SU-DHL-6 (cell line): ENCODE results near the gene DSTN.

Experiments
- H2AFZ ChIP-seq: fragments of 200-600 bp; sonication (generic); 2 replicates; pipeline ENCODE4 v1.6.1; 2014; ENCODE audit warnings: low read depth, mild to moderate bottlenecking, moderate library complexity, mixed read lengths, antibody characterized with exemption, low read length; ENCODE audit not compliant: severe bottlenecking
- H3F3A ChIP-seq: fragments of 200-600 bp; shearing (Covaris generic); 2 replicates; pipeline ENCODE4 v1.6.0; 2016; ENCODE audit warnings: antibody characterized with exemption, mild to moderate bottlenecking; ENCODE audit not compliant: insufficient read depth
- H3K27ac ChIP-seq: fragments of 200-600 bp; sonication (generic); 2 replicates; pipeline ENCODE4 v1.5.1; 2016; ENCODE audit warnings: low read depth, mild to moderate bottlenecking, low read length, moderate library complexity, mixed read lengths
- H3K27me3 ChIP-seq: fragments of 200-600 bp; sonication (generic), shearing (Covaris generic); 2 replicates; pipeline ENCODE4 v1.6.0; 2014; ENCODE audit warnings: mild to moderate bottlenecking, low read length
- H3K36me3 ChIP-seq: fragments of 200-600 bp; sonication (generic); 2 replicates; pipeline ENCODE4 v1.6.1; 2014; ENCODE audit warnings: mild to moderate bottlenecking, low read length, mixed read lengths
- H3K4me2 ChIP-seq: fragments of 300-600, 200-600 bp; shearing (Covaris generic), sonication (generic); 2 replicates; pipeline ENCODE4 v1.6.0; 2014; ENCODE audit warnings: low read length, low read depth, mild to moderate bottlenecking; ENCODE audit not compliant: poor library complexity, severe bottlenecking
- H3K4me3 ChIP-seq: fragments of 200-600 bp; sonication (generic); 2 replicates; pipeline ENCODE4 v1.5.1; 2014; ENCODE audit warnings: antibody characterized with exemption, low read length, mild to moderate bottlenecking, mixed read lengths; ENCODE audit not compliant: insufficient read depth, poor library complexity, severe bottlenecking
- H3K79me2 ChIP-seq: fragments of 200-600 bp; sonication (generic); 2 replicates; pipeline ENCODE4 v1.6.1; 2014; ENCODE audit warnings: mild to moderate bottlenecking, low read length, moderate library complexity; ENCODE audit not compliant: insufficient read depth
- H3K9ac ChIP-seq: fragments of 200-600 bp; sonication (generic); 2 replicates; pipeline ENCODE4 v1.7.0; 2014; ENCODE audit warnings: mild to moderate bottlenecking, low read length
- H3K9me2 ChIP-seq: fragments of 200-600 bp; sonication (generic); replicated peaks from 2 replicates; pipeline ENCODE4 v1.6.1; 2014; ENCODE audit warnings: low read length; ENCODE audit not compliant: insufficient read depth
- H3K9me3 ChIP-seq: fragments of 200-600 bp; sonication (generic); 2 replicates; pipeline ENCODE4 v1.6.1; 2014; ENCODE audit warnings: low read length, mixed read lengths; ENCODE audit not compliant: insufficient read depth
- H4K20me1 ChIP-seq: fragments of 200-600 bp; sonication (generic); 2 replicates; pipeline ENCODE4 v1.6.1; 2014; ENCODE audit warnings: low read depth, mild to moderate bottlenecking, antibody characterized with exemption, low read length, moderate library complexity, mixed read lengths
- EZH2phosphoT487 ChIP-seq: fragments of 200-600 bp; sonication (generic), shearing (Covaris generic); conservative IDR thresholded peaks from 2 replicates; pipeline ENCODE4 v1.6.1; 2018; ENCODE audit warnings: mild to moderate bottlenecking, antibody characterized with exemption, low read length, moderate library complexity, mixed read lengths
- TF ChIP-seq, protein P1 (sequence below): fragments of 200-600 bp; sonication (generic); IDR thresholded peaks from one replicate; pipeline ENCODE4 v1.5.1; 2017; ENCODE audit warnings: antibody characterized with exemption, mild to moderate bottlenecking, low read length, moderate library complexity; ENCODE audit not compliant: insufficient read depth, poor library complexity, severe bottlenecking

Gene DSTN

GRCh38 chr20:17655286-17655651 is 85.4 kb downstream of the DSTN start:
- Histone ChIP-seq H3K27me3 (no peaks in the 10 kb centered on the region), H3K79me2 (no peaks in the 10 kb centered on the region), H3K4me2 (no peak overlapping the region), H3K36me3 (no peaks in the 10 kb centered on the region), H3F3A (no peaks in the 10 kb centered on the region), H3K4me3 (no peak overlapping the region), H2AFZ (no peak overlapping the region), H3K9me3 (no peaks in the 10 kb centered on the region), H4K20me1 (no peaks in the 10 kb centered on the region), H3K9ac (no peak overlapping the region), H3K9me2 (no peaks in the 10 kb centered on the region), H3K27ac (no peak overlapping the region)
- TF ChIP-seq EZH2phosphoT487 = no peak
- TF ChIP-seq, protein P1, sequence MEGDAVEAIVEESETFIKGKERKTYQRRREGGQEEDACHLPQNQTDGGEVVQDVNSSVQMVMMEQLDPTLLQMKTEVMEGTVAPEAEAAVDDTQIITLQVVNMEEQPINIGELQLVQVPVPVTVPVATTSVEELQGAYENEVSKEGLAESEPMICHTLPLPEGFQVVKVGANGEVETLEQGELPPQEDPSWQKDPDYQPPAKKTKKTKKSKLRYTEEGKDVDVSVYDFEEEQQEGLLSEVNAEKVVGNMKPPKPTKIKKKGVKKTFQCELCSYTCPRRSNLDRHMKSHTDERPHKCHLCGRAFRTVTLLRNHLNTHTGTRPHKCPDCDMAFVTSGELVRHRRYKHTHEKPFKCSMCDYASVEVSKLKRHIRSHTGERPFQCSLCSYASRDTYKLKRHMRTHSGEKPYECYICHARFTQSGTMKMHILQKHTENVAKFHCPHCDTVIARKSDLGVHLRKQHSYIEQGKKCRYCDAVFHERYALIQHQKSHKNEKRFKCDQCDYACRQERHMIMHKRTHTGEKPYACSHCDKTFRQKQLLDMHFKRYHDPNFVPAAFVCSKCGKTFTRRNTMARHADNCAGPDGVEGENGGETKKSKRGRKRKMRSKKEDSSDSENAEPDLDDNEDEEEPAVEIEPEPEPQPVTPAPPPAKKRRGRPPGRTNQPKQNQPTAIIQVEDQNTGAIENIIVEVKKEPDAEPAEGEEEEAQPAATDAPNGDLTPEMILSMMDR = no peak

- Histone ChIP-seq H3F3A (no peaks in the 10 kb centered on the region), H3K4me2 (no peak overlapping the region), H3K4me3 (no peak overlapping the region), H3K9me2 (no peaks in the 10 kb centered on the region), H3K9me3 (no peaks in the 10 kb centered on the region), H3K9ac (no peak overlapping the region), H2AFZ (no peak overlapping the region), H3K79me2 (no peaks in the 10 kb centered on the region), H3K36me3 (no peaks in the 10 kb centered on the region), H3K27me3 (no peaks in the 10 kb centered on the region), H3K27ac (no peak overlapping the region), H4K20me1 (no peaks in the 10 kb centered on the region)
- TF ChIP-seq EZH2phosphoT487 = no peak
- TF ChIP-seq, protein P1 = no peak
Measured at GRCh38 chr20:17655865-17656479, 86.1 kb downstream of the DSTN start.

DNA sequence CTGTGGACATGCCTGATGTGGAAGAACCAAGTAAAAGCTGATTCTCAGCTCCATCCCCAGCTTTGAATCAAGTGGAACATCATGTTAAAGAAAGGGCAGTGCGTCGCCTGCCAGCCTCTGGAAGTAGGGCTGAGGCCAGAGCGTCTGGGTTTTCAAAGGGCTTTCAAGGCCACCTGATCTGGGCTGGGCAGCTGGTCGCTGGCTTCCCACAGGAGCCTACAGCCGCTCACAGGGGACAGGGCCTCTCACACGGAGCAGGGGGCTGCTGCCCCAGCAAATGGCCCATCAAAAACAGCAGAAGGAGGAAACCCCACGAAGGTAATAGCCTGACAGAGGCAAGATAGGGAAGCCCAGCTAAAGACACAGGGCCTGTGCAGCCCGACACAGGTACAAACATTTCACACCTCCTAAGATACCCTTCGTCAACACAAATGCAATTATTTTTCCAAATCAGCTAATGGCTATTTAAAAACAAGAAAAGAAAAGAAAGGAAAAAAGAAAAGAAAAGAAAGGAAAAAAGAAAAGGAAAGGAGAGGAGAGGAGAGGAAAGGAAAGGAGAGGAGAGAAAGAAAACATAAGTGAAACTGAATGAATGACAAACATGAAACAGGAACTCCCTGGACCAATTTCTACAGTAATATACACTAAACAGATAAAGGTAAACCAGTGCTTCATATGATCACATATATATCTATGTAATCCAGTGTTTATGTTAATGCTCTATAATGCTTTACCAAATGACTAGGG is 87.4 kb downstream of the DSTN start:
- Histone ChIP-seq H3K27me3 (no peaks in the 10 kb centered on the region), H3K27ac (no peak overlapping the region), H3K9me3 (no peaks in the 10 kb centered on the region), H3K36me3 (no peaks in the 10 kb centered on the region), H3K9ac (no peak overlapping the region), H2AFZ (no peak overlapping the region), H3K4me2 (no peak overlapping the region), H3K4me3 (no peak overlapping the region), H3K79me2 (no peaks in the 10 kb centered on the region), H3F3A (no peaks in the 10 kb centered on the region), H4K20me1 (no peaks in the 10 kb centered on the region), H3K9me2 (no peaks in the 10 kb centered on the region)
- TF ChIP-seq, protein P1 = no peak
- no peak for TF ChIP-seq EZH2phosphoT487
